GM10248 (cell line): Measurements from ENCODE around the gene TMEM39A.

ENCODE experiments used
- CTCF ChIA-PET: fragments of 300-600 bp; sonication (Branson Sonifier 250); formaldehyde crosslinking; extraction: SDS; loops from one replicate; lab custom pipeline; 2021; ENCODE audit warnings: antibody characterized with exemption; lab: Yijun Ruan, JAX
- POLR2A ChIA-PET: fragments of 350-650 bp; sonication (Branson Sonifier 250); formaldehyde crosslinking; extraction: SDS; loops from one replicate; lab custom pipeline; 2020; ENCODE audit warnings: antibody characterized with exemption; lab: Yijun Ruan, JAX
- DNase-seq: peaks from one replicate; pipeline ENCODE4 v3.0.0; 2012; ENCODE audit errors: extremely low spot score
- TF ChIP-seq, protein P1 (sequence below): IDR thresholded peaks from 2 replicates; pipeline ENCODE4 v1.5.1; 2012; ENCODE audit warnings: mild to moderate bottlenecking, low read depth; ENCODE audit errors: extremely low read depth, missing control alignments, control extremely low read depth

Gene TMEM39A

DNA sequence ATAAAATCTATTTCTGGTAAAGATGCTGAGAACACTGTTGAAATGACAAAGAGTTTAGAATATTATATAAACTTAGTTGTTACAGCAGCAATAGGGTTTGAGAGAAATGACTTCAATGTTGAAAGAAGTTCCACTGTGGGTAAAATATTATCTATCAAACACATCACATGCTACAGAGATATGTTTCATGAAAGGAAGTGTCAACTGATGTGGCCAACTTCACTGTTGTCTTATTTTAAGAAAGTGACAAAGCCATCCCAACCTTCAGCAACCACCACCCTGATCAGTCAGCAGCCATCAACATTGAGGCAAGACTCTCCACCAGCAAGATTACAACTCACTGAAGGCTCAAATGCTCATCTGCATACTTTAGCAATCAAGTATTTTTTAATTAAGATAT lies 20.2 kb downstream of the TMEM39A start:
- CTCF ChIA-PET, result no interaction called here
- DNase-seq, result no peak
- POLR2A ChIA-PET, result interaction anchor here (0.7 kb wide), 1 partner anchor 118 kb away, joined by 8 read pairs; no protein-coding TSS in a partner anchor
- TF ChIP-seq, protein P1, sequence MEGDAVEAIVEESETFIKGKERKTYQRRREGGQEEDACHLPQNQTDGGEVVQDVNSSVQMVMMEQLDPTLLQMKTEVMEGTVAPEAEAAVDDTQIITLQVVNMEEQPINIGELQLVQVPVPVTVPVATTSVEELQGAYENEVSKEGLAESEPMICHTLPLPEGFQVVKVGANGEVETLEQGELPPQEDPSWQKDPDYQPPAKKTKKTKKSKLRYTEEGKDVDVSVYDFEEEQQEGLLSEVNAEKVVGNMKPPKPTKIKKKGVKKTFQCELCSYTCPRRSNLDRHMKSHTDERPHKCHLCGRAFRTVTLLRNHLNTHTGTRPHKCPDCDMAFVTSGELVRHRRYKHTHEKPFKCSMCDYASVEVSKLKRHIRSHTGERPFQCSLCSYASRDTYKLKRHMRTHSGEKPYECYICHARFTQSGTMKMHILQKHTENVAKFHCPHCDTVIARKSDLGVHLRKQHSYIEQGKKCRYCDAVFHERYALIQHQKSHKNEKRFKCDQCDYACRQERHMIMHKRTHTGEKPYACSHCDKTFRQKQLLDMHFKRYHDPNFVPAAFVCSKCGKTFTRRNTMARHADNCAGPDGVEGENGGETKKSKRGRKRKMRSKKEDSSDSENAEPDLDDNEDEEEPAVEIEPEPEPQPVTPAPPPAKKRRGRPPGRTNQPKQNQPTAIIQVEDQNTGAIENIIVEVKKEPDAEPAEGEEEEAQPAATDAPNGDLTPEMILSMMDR, result no peak

DNA sequence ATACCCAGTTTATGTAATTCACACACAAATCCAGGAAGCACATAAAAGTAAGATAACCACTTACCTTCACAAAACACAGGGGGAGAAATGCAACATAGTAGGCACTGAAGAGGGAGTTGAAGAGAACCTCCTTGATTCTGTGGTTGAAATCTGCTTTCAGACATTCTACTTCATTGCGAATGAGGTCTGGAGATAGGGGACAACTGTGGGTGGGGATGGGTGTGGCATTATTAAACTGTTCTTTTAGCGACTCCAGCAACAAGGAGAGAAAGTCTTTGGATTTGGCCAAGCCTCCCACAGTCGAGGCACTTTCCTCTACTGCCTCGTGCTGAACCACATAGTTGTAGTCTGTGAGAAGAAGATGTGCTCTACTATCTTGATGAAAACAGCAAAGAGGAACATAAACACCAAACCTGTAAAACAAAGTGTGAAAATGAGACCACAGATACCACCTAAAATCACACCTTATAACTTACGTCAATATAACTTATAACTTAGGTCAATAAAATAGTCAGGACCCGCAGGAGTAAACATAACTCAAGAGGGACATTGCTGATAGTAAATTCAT lies 25.6 kb downstream of the TMEM39A start:
- TF ChIP-seq, protein P1, result no peak
- no peak for DNase-seq
- POLR2A ChIA-PET, result interaction anchor here (0.6 kb wide), 1 partner anchor 1745 kb away, joined by 5 read pairs; no protein-coding TSS in a partner anchor
- CTCF ChIA-PET, result interaction anchor here (1.2 kb wide), 1 partner anchor 10 kb away, joined by 3 read pairs; no protein-coding TSS in a partner anchor

- DNase-seq, result no peak
- CTCF ChIA-PET, result interaction anchor here (0.9 to 1.2 kb wide), 2 partner anchors 9 to 14 kb away, joined by 3 read pairs; no protein-coding TSS in a partner anchor
- TF ChIP-seq, protein P1, result no peak
- POLR2A ChIA-PET, result no interaction called here
Measured at GRCh38 chr3:119436977-119437376, 26.4 kb downstream of the TMEM39A start.

DNA sequence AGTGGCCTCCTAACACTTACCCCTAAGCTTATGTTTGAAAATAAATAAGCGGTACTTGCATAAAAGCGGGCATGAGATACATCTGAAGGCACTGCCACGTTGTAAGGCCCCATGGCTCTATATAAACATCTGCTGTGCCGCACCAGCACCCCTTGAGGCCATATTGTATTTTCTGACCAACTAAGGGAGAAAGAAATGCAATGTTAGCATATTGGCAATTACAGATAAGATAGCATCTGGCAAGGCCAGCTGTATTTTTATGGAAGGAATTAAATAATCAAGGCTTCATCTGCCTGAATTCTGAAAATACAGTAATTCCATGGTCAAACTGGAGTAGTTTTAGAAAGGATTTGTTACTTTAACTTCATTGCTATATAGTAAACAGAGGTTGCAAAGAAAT lies 28.7 kb downstream of the TMEM39A start:
- no peak for DNase-seq
- ChIA-PET POLR2A (no interaction called here), CTCF (interaction anchor here (0.9 to 1.2 kb wide), 3 partner anchors 14 to 39 kb away, joined by 3 to 5 read pairs (median 3); no protein-coding TSS in a partner anchor)
- TF ChIP-seq, protein P1, result no peak

DNA sequence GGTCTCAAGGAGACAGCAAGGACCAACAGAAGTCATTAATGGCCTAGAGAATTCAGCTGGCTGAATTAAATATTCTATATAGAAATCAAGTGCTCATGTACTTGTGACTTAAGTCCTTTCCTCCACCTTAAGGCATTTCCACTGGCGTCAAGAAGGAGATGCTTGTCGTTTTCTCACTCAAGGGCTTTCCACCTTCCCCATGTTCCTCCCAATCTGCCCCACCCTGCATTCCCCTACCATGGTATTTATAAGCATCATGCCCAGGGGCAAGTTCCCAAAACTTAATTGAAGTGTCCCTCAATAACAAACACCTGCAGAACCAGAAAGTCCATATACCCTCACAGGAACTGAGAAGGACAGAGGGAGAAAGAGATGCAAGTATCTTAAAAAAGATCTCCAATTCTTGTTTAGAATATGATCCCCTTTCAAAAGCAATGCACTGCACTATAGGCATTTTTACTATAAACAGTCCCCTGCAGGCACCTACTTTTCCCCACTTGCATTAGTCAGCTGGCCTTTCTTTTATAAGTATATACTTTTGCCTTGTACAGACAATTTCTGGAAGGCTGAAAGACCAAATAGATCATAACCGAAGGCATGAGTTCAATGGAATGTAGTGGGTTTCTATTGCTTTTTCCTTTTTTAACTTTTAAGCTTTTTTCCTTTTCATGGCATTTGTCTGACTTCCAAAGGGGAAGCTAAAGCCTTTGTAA lies 29.6 kb downstream of the TMEM39A start:
- TF ChIP-seq, protein P1, result no peak
- DNase-seq, result no peak
- CTCF ChIA-PET, result interaction anchor here (0.7 to 1.2 kb wide), 4 partner anchors 11 to 40 kb away, joined by 3 to 5 read pairs (median 3); no protein-coding TSS in a partner anchor
- POLR2A ChIA-PET, result no interaction called here

GRCh38 chr3:119428538-119428937 lies 34.9 kb downstream of the TMEM39A start:
- no peak for DNase-seq
- TF ChIP-seq, protein P1, result no peak
- POLR2A ChIA-PET, result no interaction called here
- CTCF ChIA-PET, result interaction anchor here (1.2 kb wide), 1 partner anchor 8 kb away, joined by 3 read pairs; no protein-coding TSS in a partner anchor
